K562 (cell line): ENCODE measurements around the gene UFSP2. TPM values are rescaled to one million over a fixed set of nuclear protein-coding genes. Genes with fewer than 3 reads are reported as not detected.

Experiments
- BDP1 ChIP-seq: IDR thresholded peaks from 3 replicates; pipeline ENCODE4 v1.6.1; 2011; ENCODE audit not compliant: insufficient read length, insufficient read depth
- CGGBP1 ChIP-seq: fragments of 250-450 bp; sonication (Bioruptor Pico); IDR thresholded peaks from 2 replicates; pipeline ENCODE4 v1.9.0; 2021; ENCODE audit warnings: mild to moderate bottlenecking
- ETV5 ChIP-seq: sonication (generic); formaldehyde crosslinking; IDR thresholded peaks from 2 replicates; pipeline ENCODE4 v1.4.0; 2020; ENCODE audit warnings: low read depth, mild to moderate bottlenecking, missing genetic modification reagents
- FOXO4 ChIP-seq: fragments of 450-650 bp; formaldehyde crosslinking; IDR thresholded peaks from 2 replicates; pipeline ENCODE4 v1.4.0; 2020; ENCODE audit warnings: mild to moderate bottlenecking, moderate library complexity
- HDAC2 ChIP-seq: fragments of 450-650 bp; IDR thresholded peaks from 2 replicates; pipeline ENCODE4 v1.6.1; 2016; ENCODE audit warnings: mild to moderate bottlenecking
- ILK ChIP-seq: fragments of 450-650 bp; IDR thresholded peaks from 2 replicates; pipeline ENCODE4 v1.6.1; 2016; ENCODE audit warnings: missing genetic modification characterization, low read depth, mild to moderate bottlenecking, missing compliant biosample characterization, moderate library complexity, borderline replicate concordance
- IRF2 ChIP-seq: sonication (generic); formaldehyde crosslinking; IDR thresholded peaks from 2 replicates; pipeline ENCODE4 v1.8.1; 2022; ENCODE audit warnings: mild to moderate bottlenecking, missing genetic modification reagents
- NCOA4 ChIP-seq: fragments of 450-650 bp; IDR thresholded peaks from 2 replicates; pipeline ENCODE4 v1.6.1; 2018; ENCODE audit warnings: mild to moderate bottlenecking; ENCODE audit not compliant: partially characterized antibody
- PHF20 ChIP-seq: fragments of 450-650 bp; IDR thresholded peaks from 2 replicates; pipeline ENCODE4 v1.6.1; 2018; ENCODE audit not compliant: partially characterized antibody
- SMARCA5 ChIP-seq: fragments of 450-650 bp; IDR thresholded peaks from 2 replicates; pipeline ENCODE4 v1.6.1; 2016
- SMARCB1 ChIP-seq: IDR thresholded peaks from 2 replicates; pipeline ENCODE4 v1.6.1; 2011; ENCODE audit warnings: improper control_type of control experiment, low read depth; ENCODE audit not compliant: insufficient read length
- SNRNP70 ChIP-seq: fragments of 200-400 bp; formaldehyde crosslinking; optimal IDR thresholded peaks from 2 replicates; pipeline ENCODE3; 2017; ENCODE audit warnings: low read depth, low read length
- TBP ChIP-seq: optimal IDR thresholded peaks from 2 replicates; pipeline ENCODE3; 2011; ENCODE audit warnings: low read depth, low read length, improper control_type of control experiment
- TFAP4 ChIP-seq: sonication (generic); formaldehyde crosslinking; IDR thresholded peaks from 2 replicates; pipeline ENCODE4 v1.8.0; 2022; ENCODE audit warnings: missing genetic modification reagents, mild to moderate bottlenecking, moderate library complexity, borderline replicate concordance
- TRIM24 ChIP-seq, 2 experiments: fragments of 450-650 bp; IDR thresholded peaks; 2 replicates each; pipeline ENCODE4 v1.6.1; 2016
- ZBTB1 ChIP-seq: sonication (generic); formaldehyde crosslinking; IDR thresholded peaks from 2 replicates; pipeline ENCODE4 v1.8.1; 2023; ENCODE audit warnings: missing genetic modification reagents, low read depth, mild to moderate bottlenecking, borderline replicate concordance
- ZBTB8A ChIP-seq: fragments of 450-650 bp; IDR thresholded peaks from 2 replicates; pipeline ENCODE4 v1.6.1; 2018; ENCODE audit warnings: mild to moderate bottlenecking, moderate library complexity; ENCODE audit not compliant: partially characterized antibody
- ZFX ChIP-seq: sonication (generic); formaldehyde crosslinking; IDR thresholded peaks from 2 replicates; pipeline ENCODE4 v1.8.0; 2022; ENCODE audit warnings: mild to moderate bottlenecking, missing genetic modification reagents, moderate library complexity
- ZNF583 ChIP-seq: fragments of 250-450 bp; sonication (Bioruptor Pico); IDR thresholded peaks from 2 replicates; pipeline ENCODE4 v1.4.0; 2020
- ZNF592 ChIP-seq: fragments of 450-650 bp; IDR thresholded peaks from 2 replicates; pipeline ENCODE4 v1.6.1; 2017; ENCODE audit warnings: antibody characterized with exemption, mild to moderate bottlenecking
- ZSCAN29 ChIP-seq: fragments of 450-650 bp; IDR thresholded peaks from 2 replicates; pipeline ENCODE4 v1.6.1; 2017
- polyA plus RNA-seq, 8 experiments: library from polyadenylated mRNA; depleted of rRNA in 4 of 8; stranded (reverse) in 5 of 8; unstranded in 3 of 8; fragments of >200 nt; fragmentation: Nextera tagmentation in 2 of 8; fragmentation: Illumina TruSeq in 1 of 8; extraction: Ambion mirVana in 2 of 8; extraction: Trizol in 1 of 8; gene quantifications; 2 replicates each; pipeline versions ENCODE4 v1.2.1 to v1.2.3, GENCODE V29; 2011 to 2014; ENCODE audit warnings: inconsistent platforms in 1 of 8, missing spikeins in 1 of 8
- total RNA-seq, 7 experiments: library from RNA; depleted of rRNA in 6 of 7; stranded (reverse); fragments of >200 nt in 6 of 7; fragmentation: Illumina TruSeq in 2 of 7; extraction: Trizol in 2 of 7; gene quantifications; 2 replicates each; pipeline versions ENCODE4 v1.2.1 to v1.2.3, GENCODE V29; 2011 to 2021; ENCODE audit warnings: low replicate concordance in 1 of 7

UFSP2 gene
- total and polyA plus RNA-seq, 9 of the 15 experiments (the other 6 are each of a cell fraction or from before 2014, with no cell fraction given) = 20.1 to 55.8 (median 26.6) TPM

- TF ChIP-seq ZSCAN29 = no peak
- no peak for TF ChIP-seq SNRNP70
- TF ChIP-seq TFAP4 (CRISPR knock-in tag) = peak; percentile 69
- peak; percentile 72; the same call in 1 of the 2 replicates for TF ChIP-seq ZNF583 (CRISPR knock-in tag)
- TF ChIP-seq ZFX (CRISPR knock-in tag) = peak; percentile 84
- TF ChIP-seq SMARCB1 = no peak
- no peak for TF ChIP-seq ILK (tag)
- peak; percentile 25 for TF ChIP-seq TBP
- TF ChIP-seq CGGBP1 (CRISPR knock-in tag) = no peak
- no peak for TF ChIP-seq ZBTB1 (CRISPR knock-in tag)
- TF ChIP-seq ETV5 (CRISPR knock-in tag) = no peak; the same call in 1 of the 2 replicates
- no peak for TF ChIP-seq NCOA4
- TF ChIP-seq ZBTB8A = no peak
- TF ChIP-seq IRF2 (CRISPR knock-in tag) = no peak
- TF ChIP-seq HDAC2 = peak; percentile 86
- TF ChIP-seq TRIM24 (IDR thresholded peaks at IDR 0.05) = no peak; a peak in 1 of 4 replicates
- no peak for TF ChIP-seq SMARCA5
- TF ChIP-seq FOXO4 (CRISPR knock-in tag) = no peak
- TF ChIP-seq ZNF592 = peak; percentile 80
- TF ChIP-seq BDP1 = no peak
- TF ChIP-seq PHF20 = peak; percentile 63
These were observed 29.6 kb downstream of the UFSP2 start (continued) for GRCh38 chr4:185395956-185396723.
